Upper lobe of right lung (tissue), 1 donor: ENCODE measurements around the gene TBC1D22A. TPM values are rescaled to one million over a fixed set of nuclear protein-coding genes. Genes with fewer than 3 reads are reported as not detected.

Source experiments
- ATAC-seq: fragments of 200-7000 bp; cut with Tn5 transposase; one replicate; pipeline ENCODE4 v1.9.1; 2020; ENCODE audit warnings: mild to moderate bottlenecking, moderate library complexity
- DNase-seq: peaks from one replicate; pipeline ENCODE4 v3.0.0-alpha.2; 2020
- H3K27ac ChIP-seq: fragments of 200-600 bp; one replicate; pipeline ENCODE4 v1.8.0; 2022
- H3K27me3 ChIP-seq: fragments of 200-600 bp; one replicate; pipeline ENCODE4 v1.8.0; 2022; ENCODE audit warnings: mild to moderate bottlenecking
- H3K36me3 ChIP-seq: fragments of 200-600 bp; one replicate; pipeline ENCODE4 v1.8.0; 2022
- H3K4me1 ChIP-seq: fragments of 200-600 bp; one replicate; pipeline ENCODE4 v1.8.0; 2022
- H3K4me3 ChIP-seq: fragments of 200-600 bp; one replicate; pipeline ENCODE4 v1.8.0; 2022; ENCODE audit warnings: mild to moderate bottlenecking
- H3K9me3 ChIP-seq: fragments of 200-600 bp; one replicate; pipeline ENCODE4 v1.8.0; 2022
- intact Hi-C: fragments of 100-400 bp; cut with DNase I; formaldehyde crosslinking; loops from one replicate; pipeline ENCODE4 v1.11.0; 2022
- total RNA-seq: library from RNA; stranded (reverse); fragmentation: NEBNext Ultra II Directional; extraction: Animal tissue kit (Norgen Biotek cat#: 25700); gene quantifications from one replicate; pipeline ENCODE4 v1.2.1, GENCODE V29; 2021
- TF ChIP-seq, protein P1 (sequence below): fragments of 200-600 bp; IDR thresholded peaks from one replicate; pipeline ENCODE4 v1.8.0; 2022; ENCODE audit warnings: antibody characterized with exemption
- donor health status: DM: no; HTN: yes; CAD: no; lungs with severe emphysema.

The TBC1D22A gene
- total RNA-seq, 1 donor from 2014 or later, result 31.3 TPM

DNA sequence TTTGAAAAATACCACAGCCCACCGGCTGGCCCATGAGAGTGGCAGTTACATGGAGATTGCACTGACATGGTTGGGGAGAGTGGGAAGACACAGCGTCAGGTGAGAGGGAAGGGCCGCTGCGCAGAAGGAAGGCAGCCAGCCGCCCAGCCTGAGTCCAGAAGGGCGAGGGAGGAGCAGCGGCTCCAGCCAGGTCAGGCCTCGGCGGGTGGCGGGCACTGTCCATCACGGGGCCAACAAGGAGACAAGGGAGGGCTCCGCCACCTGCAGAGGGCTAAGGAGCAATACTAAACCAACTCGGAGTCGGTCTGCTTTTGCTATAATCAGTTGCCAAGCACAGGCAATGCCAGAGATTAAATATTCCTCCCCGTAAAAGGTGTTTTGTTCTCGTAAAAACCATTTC lies 384.5 kb downstream of the TBC1D22A start:
- Histone ChIP-seq H3K4me1 (no peaks in the 10 kb centered on the region), H3K9me3 (no peaks in the 10 kb centered on the region), H3K27ac (no peak overlapping the region), H3K36me3 (no peaks in the 10 kb centered on the region), H3K4me3 (no peak overlapping the region), H3K27me3 (no peaks in the 10 kb centered on the region)
- ATAC-seq, result no peak
- intact Hi-C loops, result no loop called here
- TF ChIP-seq, protein P1, sequence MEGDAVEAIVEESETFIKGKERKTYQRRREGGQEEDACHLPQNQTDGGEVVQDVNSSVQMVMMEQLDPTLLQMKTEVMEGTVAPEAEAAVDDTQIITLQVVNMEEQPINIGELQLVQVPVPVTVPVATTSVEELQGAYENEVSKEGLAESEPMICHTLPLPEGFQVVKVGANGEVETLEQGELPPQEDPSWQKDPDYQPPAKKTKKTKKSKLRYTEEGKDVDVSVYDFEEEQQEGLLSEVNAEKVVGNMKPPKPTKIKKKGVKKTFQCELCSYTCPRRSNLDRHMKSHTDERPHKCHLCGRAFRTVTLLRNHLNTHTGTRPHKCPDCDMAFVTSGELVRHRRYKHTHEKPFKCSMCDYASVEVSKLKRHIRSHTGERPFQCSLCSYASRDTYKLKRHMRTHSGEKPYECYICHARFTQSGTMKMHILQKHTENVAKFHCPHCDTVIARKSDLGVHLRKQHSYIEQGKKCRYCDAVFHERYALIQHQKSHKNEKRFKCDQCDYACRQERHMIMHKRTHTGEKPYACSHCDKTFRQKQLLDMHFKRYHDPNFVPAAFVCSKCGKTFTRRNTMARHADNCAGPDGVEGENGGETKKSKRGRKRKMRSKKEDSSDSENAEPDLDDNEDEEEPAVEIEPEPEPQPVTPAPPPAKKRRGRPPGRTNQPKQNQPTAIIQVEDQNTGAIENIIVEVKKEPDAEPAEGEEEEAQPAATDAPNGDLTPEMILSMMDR, result no peak
- DNase-seq, result no peak

DNA sequence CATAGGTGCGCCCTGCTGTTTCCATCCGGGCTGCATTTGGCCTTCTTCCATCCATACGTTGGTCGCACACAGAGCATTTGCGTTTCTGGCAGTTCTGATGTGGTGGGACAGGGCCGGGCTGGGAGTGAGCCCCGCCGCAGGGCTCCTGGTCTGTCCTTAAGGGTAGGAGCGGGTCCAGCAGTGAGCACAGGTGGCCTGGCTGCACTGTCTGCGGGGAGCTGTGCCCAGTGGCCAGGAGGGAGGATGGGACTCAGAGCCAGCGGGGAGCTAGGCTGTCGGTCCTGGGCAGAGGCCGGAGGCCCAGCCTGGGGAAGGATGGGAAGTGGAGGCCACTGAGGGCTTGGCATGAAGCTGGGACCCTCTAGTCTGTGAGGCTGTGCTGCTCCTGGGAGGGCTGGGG lies 385.1 kb downstream of the TBC1D22A start:
- Histone ChIP-seq H3K36me3 (no peaks in the 10 kb centered on the region), H3K9me3 (no peaks in the 10 kb centered on the region), H3K27me3 (no peaks in the 10 kb centered on the region), H3K4me3 (no peak overlapping the region), H3K27ac (no peak overlapping the region), H3K4me1 (no peaks in the 10 kb centered on the region)
- ATAC-seq (no peak), DNase-seq (no peak)
- TF ChIP-seq, protein P1, result no peak
- intact Hi-C loops, result no loop called here

DNA sequence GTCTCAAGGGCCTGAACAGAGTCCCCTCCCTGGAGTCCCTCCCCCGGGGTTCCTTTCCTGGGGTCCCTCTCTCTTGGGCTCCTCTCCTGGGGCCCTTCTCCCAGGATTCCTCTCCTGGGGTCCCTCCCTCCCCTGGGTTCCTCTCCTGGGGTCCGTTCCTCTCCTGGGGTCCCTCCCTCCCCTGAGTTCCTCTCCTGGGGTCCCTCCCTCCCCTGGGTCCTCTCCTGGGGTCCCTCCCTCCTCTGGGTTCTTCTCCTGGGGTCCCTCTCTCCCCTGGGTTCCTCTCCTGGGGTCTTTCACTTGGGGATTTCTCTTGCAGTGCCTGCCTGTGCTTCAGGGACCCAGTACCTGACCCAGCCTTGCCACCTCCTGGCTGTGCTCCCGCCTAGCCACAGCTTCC lies 386.1 kb downstream of the TBC1D22A start:
- H3K4me1 ChIP-seq, result no peaks in the 10 kb centered on the region
- no peaks in the 10 kb centered on the region for H3K36me3 ChIP-seq
- H3K4me3 ChIP-seq, result no peak overlapping the region
- H3K27ac ChIP-seq, result no peak overlapping the region
- H3K27me3 ChIP-seq, result no peaks in the 10 kb centered on the region
- peaks cover 4% of the 10 kb centered on the region for H3K9me3 ChIP-seq
- DNase-seq (no peak), ATAC-seq (no peak)
- intact Hi-C loops, result no loop called here
- TF ChIP-seq, protein P1, result no peak

DNA sequence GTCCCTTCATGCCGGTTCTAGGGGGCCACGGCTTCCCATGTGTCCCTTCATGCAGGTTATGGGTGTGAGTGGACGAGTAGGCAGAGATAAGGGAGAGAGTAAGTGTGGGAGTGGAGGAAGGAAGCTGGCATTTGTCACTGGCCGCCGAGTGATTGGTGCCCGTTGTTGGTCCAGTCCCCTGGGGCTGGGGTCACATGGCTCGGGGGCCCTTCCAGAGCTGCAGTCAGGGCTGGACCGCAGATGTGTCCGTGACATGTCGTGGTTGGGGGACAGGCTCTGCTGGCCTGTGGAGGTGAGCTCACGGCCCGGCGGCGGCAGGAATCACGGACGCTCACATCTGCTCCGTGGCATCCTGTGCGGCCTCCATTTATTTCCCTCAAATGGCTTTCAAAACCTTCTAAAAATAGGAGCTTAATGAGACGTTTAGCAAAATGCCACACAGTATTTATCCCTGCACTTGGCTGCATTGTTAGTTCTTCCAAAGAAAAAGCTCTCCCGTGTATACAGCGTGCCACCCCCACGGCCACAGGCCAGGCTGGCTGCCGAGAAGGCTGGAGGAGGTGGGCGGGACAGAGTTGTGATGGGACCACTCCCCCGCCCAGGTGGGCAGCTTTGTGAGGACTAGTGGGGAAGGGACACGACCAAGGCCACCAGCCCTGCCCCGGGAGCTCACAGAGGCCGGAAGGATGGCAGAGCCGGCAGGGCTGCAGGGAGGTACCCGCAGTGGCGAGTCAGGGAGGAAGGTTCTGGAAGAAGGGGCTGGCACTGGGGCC lies 386.7 kb downstream of the TBC1D22A start:
- ATAC-seq, result no peak
- TF ChIP-seq, protein P1, result no peak
- no peak overlapping the region for H3K27ac ChIP-seq
- H3K9me3 ChIP-seq, result peaks cover 4% of the 10 kb centered on the region
- H3K36me3 ChIP-seq, result no peaks in the 10 kb centered on the region
- no peak overlapping the region for H3K4me3 ChIP-seq
- intact Hi-C loops, result no loop called here
- no peaks in the 10 kb centered on the region for H3K4me1 ChIP-seq
- H3K27me3 ChIP-seq, result no peaks in the 10 kb centered on the region
- no peak for DNase-seq

DNA sequence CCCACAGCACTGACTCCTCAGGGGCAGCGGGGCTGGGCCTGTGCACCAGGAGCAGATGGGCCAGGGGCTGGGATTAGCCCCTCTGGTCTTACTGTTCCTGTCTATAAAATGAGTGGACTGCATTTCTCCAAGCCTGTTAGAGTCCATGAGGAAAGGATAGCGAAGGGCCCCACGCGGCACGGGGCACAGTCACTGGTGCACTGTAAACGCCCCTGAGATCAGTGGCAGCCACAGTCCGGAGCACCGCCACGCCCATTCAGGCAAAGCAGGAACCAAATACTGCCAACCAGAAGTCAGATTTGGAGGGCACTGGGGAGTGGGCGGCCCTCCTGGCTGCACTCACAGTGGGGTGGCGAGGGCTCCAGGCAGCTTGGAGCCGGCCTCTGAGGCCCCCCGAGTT lies 387.5 kb downstream of the TBC1D22A start:
- no peak for ATAC-seq
- no peaks in the 10 kb centered on the region for H3K27me3 ChIP-seq
- intact Hi-C loops, result no loop called here
- TF ChIP-seq, protein P1, result no peak
- H3K36me3 ChIP-seq, result no peaks in the 10 kb centered on the region
- peaks cover 4% of the 10 kb centered on the region for H3K9me3 ChIP-seq
- H3K4me1 ChIP-seq, result no peaks in the 10 kb centered on the region
- no peak for DNase-seq
- no peak overlapping the region for H3K4me3 ChIP-seq
- no peak overlapping the region for H3K27ac ChIP-seq
